Thymus (tissue), 11 donors: Measurements from ENCODE around the gene GPX3. TPM values are rescaled to one million over a fixed set of nuclear protein-coding genes. Genes with fewer than 3 reads are reported as not detected.

Source experiments
- DNase-seq, 9 donors: peaks; one replicate each; pipeline ENCODE4 v3.0.0-alpha.2; 2013; ENCODE audit warnings: low spot score in 9 of 9, low read depth in 6 of 9, missing footprints in 1 of 9
- H3K27ac ChIP-seq, 2 donors: one replicate each; pipeline ENCODE4 v1.5.1; 2013; ENCODE audit warnings: control low read depth in 1 of 2, low read depth in 1 of 2, low read length in 1 of 2, mild to moderate bottlenecking in 1 of 2, moderate library complexity in 1 of 2
- H3K27me3 ChIP-seq, 2 donors: one replicate each; pipeline ENCODE4 v1.5.1; 2013; ENCODE audit warnings: low read length in 1 of 2; ENCODE audit not compliant: control insufficient read depth in 2 of 2, insufficient read depth in 1 of 2
- H3K36me3 ChIP-seq, 2 donors: one replicate each; pipeline ENCODE4 v1.5.1; 2013; ENCODE audit warnings: low read length in 1 of 2, mild to moderate bottlenecking in 1 of 2, moderate library complexity in 1 of 2; ENCODE audit not compliant: control insufficient read depth in 2 of 2, insufficient read depth in 2 of 2
- H3K4me1 ChIP-seq, 2 donors: one replicate each; pipeline ENCODE4 v1.5.1; 2013; ENCODE audit warnings: low read length in 2 of 2; ENCODE audit not compliant: control insufficient read depth in 2 of 2, insufficient read depth in 2 of 2
- H3K4me3 ChIP-seq, 2 donors: one replicate each; pipeline ENCODE4 v1.5.1; 2013; ENCODE audit warnings: low read length in 2 of 2, control low read depth in 1 of 2, mild to moderate bottlenecking in 1 of 2
- H3K9me3 ChIP-seq, 2 donors: one replicate each; pipeline ENCODE4 v1.5.1; 2013; ENCODE audit warnings: low read length in 1 of 2, mild to moderate bottlenecking in 1 of 2; ENCODE audit not compliant: control insufficient read depth in 2 of 2, insufficient read depth in 1 of 2
- WGBS: extraction: QIAGEN DNeasy Blood & Tissue Kit; methylation state at CpG from one replicate; pipeline ENCODE4 v1.1.7; 2013; 5-methylcytosine and 5-hydroxymethylcytosine counted together
- polyA plus RNA-seq: library from polyadenylated mRNA; stranded (reverse); fragments of 200-250 nt; gene quantifications from one replicate; pipeline ENCODE4 v1.2.3, GENCODE V29; 2013
- total RNA-seq: library from RNA; stranded (reverse); fragments of 120-200 nt; gene quantifications from one replicate; pipeline ENCODE4 v1.2.4, GENCODE V29; 2013
- donor health status: healthy.

Gene GPX3
- total and polyA plus RNA-seq, 2 donors = 2.7 to 412 TPM

GRCh38 chr5:151036556-151036955, 16.2 kb downstream of the GPX3 start:
- no peak for DNase-seq
- H3K4me1 ChIP-seq = no peaks in the 10 kb centered on the region
- H3K27ac ChIP-seq = no peak overlapping the region
- WGBS = 96% methylated on average over 6 of the region's 6 CpGs
- H3K9me3 ChIP-seq = no peaks in the 10 kb centered on the region
- H3K27me3 ChIP-seq = no peaks in the 10 kb centered on the region
- no peak overlapping the region for H3K4me3 ChIP-seq
- peaks cover 91 to 92% of the 10 kb centered on the region in 2 donors for H3K36me3 ChIP-seq

- H3K36me3 ChIP-seq = peaks cover 93 to 94% of the 10 kb centered on the region in 2 donors
- H3K9me3 ChIP-seq = no peaks in the 10 kb centered on the region
- no peaks in the 10 kb centered on the region for H3K4me1 ChIP-seq
- no peak overlapping the region for H3K27ac ChIP-seq
- no peaks in the 10 kb centered on the region for H3K27me3 ChIP-seq
- WGBS = 95% methylated on average over 12 of the region's 12 CpGs
- DNase-seq = no peak
- no peak overlapping the region for H3K4me3 ChIP-seq
Measured at GRCh38 chr5:151037561-151038411, 17.4 kb downstream of the GPX3 start.

GRCh38 chr5:151038412-151038745, 18.0 kb downstream of the GPX3 start:
- Histone ChIP-seq H3K27me3 (no peaks in the 10 kb centered on the region), H3K36me3 (peaks cover 93% of the 10 kb centered on the region in 2 donors), H3K4me3 (no peak overlapping the region), H3K4me1 (no peaks in the 10 kb centered on the region), H3K9me3 (no peaks in the 10 kb centered on the region), H3K27ac (no peak overlapping the region)
- DNase-seq = no peak
- WGBS = 96% methylated on average over 8 of the region's 8 CpGs

- Histone ChIP-seq H3K27ac (no peak overlapping the region), H3K4me1 (no peaks in the 10 kb centered on the region), H3K4me3 (no peak overlapping the region), H3K27me3 (no peaks in the 10 kb centered on the region), H3K36me3 (peaks cover 91 to 93% of the 10 kb centered on the region in 2 donors), H3K9me3 (no peaks in the 10 kb centered on the region)
- 96% methylated on average over 7 of the region's 7 CpGs for WGBS
- DNase-seq = no peak
Measured at GRCh38 chr5:151038801-151039238, 18.4 kb downstream of the GPX3 start.

GRCh38 chr5:151039665-151040064, 19.3 kb downstream of the GPX3 start:
- 99% methylated on average over 9 of the region's 9 CpGs for WGBS
- no peak for DNase-seq

GRCh38 chr5:151040211-151040747, 19.9 kb downstream of the GPX3 start:
- no peak overlapping the region for H3K27ac ChIP-seq
- H3K4me1 ChIP-seq = no peaks in the 10 kb centered on the region
- H3K9me3 ChIP-seq = no peaks in the 10 kb centered on the region
- no peak for DNase-seq
- 96% methylated on average over 8 of the region's 8 CpGs for WGBS
- H3K4me3 ChIP-seq = no peak overlapping the region
- peaks cover 87 to 89% of the 10 kb centered on the region in 2 donors for H3K36me3 ChIP-seq
- no peaks in the 10 kb centered on the region for H3K27me3 ChIP-seq

More at GRCh38 chr5:151039665-151040064, 19.3 kb downstream of the GPX3 start:
- Histone ChIP-seq H3K4me3 (no peak overlapping the region), H3K36me3 (peaks cover 87 to 89% of the 10 kb centered on the region in 2 donors), H3K9me3 (no peaks in the 10 kb centered on the region), H3K4me1 (no peaks in the 10 kb centered on the region), H3K27me3 (no peaks in the 10 kb centered on the region), H3K27ac (no peak overlapping the region)

- Histone ChIP-seq H3K27ac (no peak overlapping the region), H3K36me3 (peaks cover 82 to 88% of the 10 kb centered on the region in 2 donors), H3K9me3 (no peaks in the 10 kb centered on the region), H3K4me1 (no peaks in the 10 kb centered on the region), H3K27me3 (no peaks in the 10 kb centered on the region), H3K4me3 (no peak overlapping the region)
- no peak for DNase-seq
- 98% methylated on average over 11 of the region's 11 CpGs for WGBS
Measured at GRCh38 chr5:151041577-151042268, 21.3 kb downstream of the GPX3 start.

- H3K36me3 ChIP-seq = peaks cover 80 to 88% of the 10 kb centered on the region in 2 donors
- H3K27me3 ChIP-seq = no peaks in the 10 kb centered on the region
- no peaks in the 10 kb centered on the region for H3K9me3 ChIP-seq
- no peak overlapping the region for H3K4me3 ChIP-seq
- DNase-seq = no peak
- 98% methylated on average over 12 of the region's 12 CpGs for WGBS
- H3K27ac ChIP-seq = no peak overlapping the region
- H3K4me1 ChIP-seq = no peaks in the 10 kb centered on the region
Measured at GRCh38 chr5:151042453-151043093, 22.2 kb downstream of the GPX3 start.
